Activated CD4-positive, alpha-beta T cell treated with anti-CD3 and anti-CD28 coated beads for 24 hours (primary cell): ENCODE results near the gene CTNNA3.

Experiments used
- DNase-seq, 2 donors: peaks; one replicate each; pipeline ENCODE4 v3.0.0-alpha.2; 2020; ENCODE audit warnings: low read depth in 2 of 2

CTNNA3 gene

GRCh38 chr10:67327626-67328535, 368.1 kb downstream of the CTNNA3 start:
- no peak for DNase-seq

GRCh38 chr10:67319976-67320375, 376.0 kb downstream of the CTNNA3 start:
- DNase-seq, result no peak

GRCh38 chr10:67308912-67309311, 387.1 kb downstream of the CTNNA3 start:
- no peak for DNase-seq

GRCh38 chr10:67306588-67307205, 389.3 kb downstream of the CTNNA3 start:
- no peak for DNase-seq

GRCh38 chr10:67302701-67303100, 393.3 kb downstream of the CTNNA3 start:
- no peak for DNase-seq

GRCh38 chr10:67299761-67300160, 396.2 kb downstream of the CTNNA3 start:
- no peak for DNase-seq

- DNase-seq, result no peak
Observed at GRCh38 chr10:67297637-67298181, 398.3 kb downstream of the CTNNA3 start.

GRCh38 chr10:67296926-67297325, 399.1 kb downstream of the CTNNA3 start:
- DNase-seq, result no peak

- DNase-seq, result no peak
Observed at GRCh38 chr10:67288688-67289410, 407.1 kb downstream of the CTNNA3 start.

- DNase-seq, result no peak
Observed at GRCh38 chr10:67284589-67284988, 411.4 kb downstream of the CTNNA3 start.

- no peak for DNase-seq
Observed at GRCh38 chr10:67282871-67283270, 413.1 kb downstream of the CTNNA3 start.

GRCh38 chr10:67280405-67280804, 415.6 kb downstream of the CTNNA3 start:
- no peak for DNase-seq

- DNase-seq, result no peak
Observed at GRCh38 chr10:67277402-67277801, 418.6 kb downstream of the CTNNA3 start.

GRCh38 chr10:67269828-67270227, 426.2 kb downstream of the CTNNA3 start:
- DNase-seq, result no peak

- no peak for DNase-seq
Observed at GRCh38 chr10:67268146-67268545, 427.8 kb downstream of the CTNNA3 start.

GRCh38 chr10:67262675-67263074, 433.3 kb downstream of the CTNNA3 start:
- DNase-seq, result no peak

GRCh38 chr10:67261300-67261797, 434.6 kb downstream of the CTNNA3 start:
- no peak for DNase-seq

- no peak for DNase-seq
Observed at GRCh38 chr10:67259319-67259929, 436.6 kb downstream of the CTNNA3 start.

GRCh38 chr10:67257427-67258144, 438.4 kb downstream of the CTNNA3 start:
- DNase-seq, result no peak

- DNase-seq, result no peak
Observed at GRCh38 chr10:67257018-67257417, 439.0 kb downstream of the CTNNA3 start.

- no peak for DNase-seq
Observed at GRCh38 chr10:67250686-67251085, 445.3 kb downstream of the CTNNA3 start.
